ENCODE measurements around the gene OMA1.
"Not testable (repeated sequence)": the region's sequence is repeated elsewhere in the genome, so short reads cannot be mapped to it uniquely, and the experiment has no call there.

OMA1 gene

DNA sequence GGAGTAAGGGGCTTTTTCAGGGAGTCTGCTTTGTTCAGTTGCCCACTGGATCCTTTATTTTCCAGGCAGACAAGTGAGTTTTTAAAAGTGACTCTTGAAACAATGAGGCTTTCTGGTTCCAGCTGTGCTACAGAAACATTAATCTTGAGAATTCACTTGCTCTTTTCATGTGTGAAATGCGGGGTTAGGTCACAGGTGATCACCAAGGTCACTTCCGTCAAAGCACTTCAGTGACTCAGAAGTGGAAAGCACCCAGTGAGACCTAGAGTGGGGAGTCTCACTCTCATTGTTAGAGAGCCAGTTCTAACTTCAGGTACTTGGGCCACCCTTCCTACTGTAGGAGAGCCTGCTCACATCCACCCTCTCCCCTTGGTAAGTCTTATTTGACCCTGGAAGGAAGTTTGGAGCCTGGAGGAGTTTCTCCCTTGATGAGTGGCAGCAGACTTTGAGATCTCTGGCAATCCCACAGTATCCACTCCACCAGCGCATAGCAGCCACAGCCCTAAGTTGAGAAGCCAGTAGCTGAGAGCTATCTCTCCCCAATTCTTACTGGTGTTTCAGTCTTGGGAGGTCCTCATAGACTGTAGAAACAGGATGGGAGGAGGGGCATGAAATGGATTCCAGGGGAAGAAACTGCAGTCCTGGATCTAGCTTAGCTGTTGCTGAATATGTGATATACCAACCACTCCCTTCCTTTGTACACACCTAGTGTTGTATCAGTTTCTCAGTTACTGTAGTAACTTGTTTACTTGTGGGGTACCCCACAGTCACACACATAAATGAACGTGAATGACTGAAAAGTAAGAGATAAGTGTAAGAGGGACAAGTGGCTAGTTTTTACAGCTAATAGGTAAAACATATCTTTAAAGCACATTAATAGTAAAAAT, 27.4 kb upstream of the OMA1 start:
- DNase-seq (ENCODE audit: low read depth in 1 of 2, low spot score in 1 of 2), result peak in 1 of 2 donors; percentile 10

DNA sequence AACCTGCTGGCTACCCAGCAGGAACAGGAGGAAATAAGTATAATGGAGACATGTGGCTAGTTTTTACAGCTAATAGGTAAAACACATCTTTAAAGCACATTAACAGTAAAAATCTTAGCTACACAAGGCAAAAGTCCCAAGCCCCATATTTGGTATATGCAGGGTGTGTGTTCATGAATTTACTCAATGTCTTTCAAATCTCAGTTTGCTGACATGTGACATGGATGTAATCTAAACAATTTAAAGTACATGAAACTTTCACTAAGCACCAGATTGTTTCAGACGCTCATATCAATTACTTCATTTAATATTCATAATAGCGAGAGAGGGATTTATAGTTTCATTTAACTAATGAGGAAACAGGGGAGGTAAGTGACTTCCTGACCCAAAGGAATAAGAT, 26.6 kb upstream of the OMA1 start:
- DNase-seq (ENCODE audit: low read depth in 1 of 2, low spot score in 1 of 2), result no peak

DNA sequence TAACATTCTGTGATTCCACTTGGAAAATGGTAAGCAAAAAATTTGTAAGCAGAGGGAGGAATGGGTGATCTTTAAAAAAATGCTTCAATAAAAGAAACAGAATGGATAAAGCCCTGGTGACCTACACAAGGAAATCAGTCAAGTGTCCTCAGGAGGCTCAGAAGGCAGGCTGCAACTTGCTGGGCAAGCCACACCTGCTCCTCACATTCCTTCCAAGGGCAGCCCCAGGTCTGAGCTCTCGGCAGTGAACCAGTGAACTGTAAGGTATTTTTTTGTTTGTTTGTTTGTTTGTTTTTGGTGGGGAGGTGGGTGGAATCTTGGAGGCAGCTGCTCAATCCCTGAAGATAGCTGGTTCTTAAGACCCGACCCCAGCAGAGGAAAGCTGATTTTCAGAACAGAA, 26.2 kb upstream of the OMA1 start:
- no peak for DNase-seq (ENCODE audit: low read depth in 1 of 2, low spot score in 1 of 2)

DNA sequence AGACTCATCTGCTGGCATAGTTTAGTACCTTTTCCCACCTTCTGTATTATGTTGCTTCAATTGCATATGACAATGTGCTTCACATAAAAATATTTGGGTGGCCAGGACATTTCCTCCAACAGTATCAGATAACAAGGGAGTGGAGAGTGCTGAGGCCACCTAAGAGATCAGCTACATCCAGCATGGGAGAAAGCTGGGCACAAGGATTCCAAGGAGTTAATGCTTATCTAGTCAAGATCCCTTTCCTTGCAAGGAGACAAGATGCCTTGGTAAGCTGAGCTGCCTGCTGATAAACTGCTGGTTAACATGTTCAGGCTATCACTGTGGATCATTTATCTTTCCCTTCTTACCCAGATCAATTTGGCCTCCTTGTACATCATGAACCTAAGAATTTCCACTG, 25.1 kb upstream of the OMA1 start:
- DNase-seq (ENCODE audit: low read depth in 1 of 2, low spot score in 1 of 2), result no peak

DNA sequence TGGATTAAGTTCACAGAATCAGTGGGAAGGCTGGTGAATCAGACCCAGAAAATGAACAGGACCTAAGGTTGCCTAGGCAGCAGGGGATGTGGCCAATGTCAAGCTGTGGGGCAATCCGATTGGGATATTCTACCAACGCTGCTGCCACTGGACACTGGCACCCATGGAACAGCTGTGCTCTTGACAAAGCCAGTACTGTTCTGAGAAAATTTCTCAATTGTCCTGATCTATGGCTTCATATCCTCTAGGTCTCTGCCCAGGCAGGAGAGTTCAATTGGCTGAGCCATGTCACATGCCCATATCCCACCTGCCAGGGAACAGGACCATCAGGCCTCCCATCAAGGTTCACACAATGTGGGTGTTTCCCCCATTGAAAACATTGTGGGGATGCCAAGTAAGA, 24.3 kb upstream of the OMA1 start:
- no peak for DNase-seq (ENCODE audit: low read depth in 1 of 2, low spot score in 1 of 2)

DNA sequence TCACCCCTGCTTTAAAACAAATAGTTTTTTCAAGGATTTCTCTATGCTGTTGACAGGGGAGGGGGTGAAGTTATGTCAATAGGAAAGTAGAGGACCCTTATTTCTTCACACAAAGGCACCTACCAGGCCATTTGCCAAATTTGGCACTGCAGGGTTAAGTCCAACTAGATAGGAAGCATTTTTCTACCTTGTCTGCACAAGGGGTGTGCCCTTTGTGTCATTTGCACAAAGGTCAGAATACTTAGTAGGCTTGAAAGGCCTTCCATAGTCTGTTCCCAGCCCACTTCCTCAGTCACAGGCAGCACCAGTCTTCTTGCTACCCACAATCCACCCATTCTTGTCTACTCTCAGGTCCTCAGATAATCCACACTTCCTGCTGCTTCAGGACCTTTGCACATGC, 23.6 kb upstream of the OMA1 start:
- no peak for DNase-seq (ENCODE audit: low read depth in 1 of 2, low spot score in 1 of 2)

DNA sequence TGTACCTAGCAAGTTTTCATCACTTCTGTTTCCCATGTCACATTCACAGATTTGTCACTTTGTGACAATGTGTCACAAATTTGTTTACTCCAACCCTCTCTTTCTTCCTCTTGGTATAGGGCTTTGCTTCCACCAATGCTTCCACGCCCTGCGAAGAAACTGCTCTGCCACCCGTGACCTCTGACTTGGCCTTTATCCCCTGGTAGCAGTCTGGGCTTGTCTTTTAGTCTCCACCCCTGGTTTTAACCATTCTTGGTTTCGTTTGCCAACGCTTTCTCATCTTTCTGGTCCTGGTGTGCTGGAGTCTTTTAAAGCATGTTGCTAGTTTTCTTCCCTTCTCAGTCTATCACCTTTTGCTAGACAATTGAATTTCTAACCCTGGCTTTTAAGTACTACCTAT, 22.4 kb upstream of the OMA1 start:
- DNase-seq (ENCODE audit: low read depth in 1 of 2, low spot score in 1 of 2), result no peak

DNA sequence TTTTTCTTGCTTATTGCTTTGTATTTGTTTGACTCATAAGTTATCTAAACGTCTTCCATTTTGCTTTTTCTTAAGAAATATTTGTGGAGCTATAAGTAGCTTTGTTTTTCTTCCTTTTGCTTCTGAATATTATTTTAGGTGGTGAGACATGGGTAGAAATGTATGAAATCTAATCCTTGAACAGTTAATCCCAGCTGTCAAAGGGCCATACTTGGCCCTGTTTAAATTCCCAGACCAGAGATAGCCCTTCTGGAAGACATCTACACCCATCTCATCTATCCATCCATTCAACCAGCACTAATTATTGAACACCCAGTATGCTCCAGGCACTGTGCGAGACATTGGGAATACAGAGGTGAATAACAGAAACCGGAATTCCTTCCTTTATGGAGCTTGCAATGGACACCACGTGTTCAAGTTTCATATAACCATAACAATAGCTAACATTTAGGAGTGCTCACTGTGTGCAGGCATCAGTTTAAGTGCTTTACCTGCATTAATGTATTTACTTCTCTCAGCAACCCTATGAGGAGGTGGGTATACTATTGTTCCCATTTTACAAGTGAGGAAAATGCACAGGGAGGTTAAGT, 21.8 kb upstream of the OMA1 start:
- no peak for DNase-seq (ENCODE audit: low read depth in 1 of 2, low spot score in 1 of 2)

DNA sequence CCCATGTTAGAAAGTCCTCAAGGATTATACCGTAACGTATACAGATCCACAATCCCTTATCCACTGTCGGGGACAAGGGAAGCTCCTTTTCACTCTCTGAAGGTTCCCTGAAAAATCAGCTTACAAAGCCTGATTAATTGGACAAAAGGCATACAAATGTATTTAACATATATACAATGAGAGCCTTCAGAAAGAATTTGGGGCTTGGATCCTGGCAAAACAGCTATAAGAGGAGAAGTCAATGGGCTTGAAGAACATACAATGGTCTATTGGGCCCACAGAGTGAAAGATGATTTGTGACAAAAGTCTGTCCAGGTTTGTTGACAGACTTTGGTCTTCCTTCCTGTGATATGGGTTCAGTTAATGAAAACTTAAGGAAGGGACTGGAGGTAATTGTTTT, 19.8 kb upstream of the OMA1 start:
- no peak for DNase-seq (ENCODE audit: low read depth in 1 of 2, low spot score in 1 of 2)

DNA sequence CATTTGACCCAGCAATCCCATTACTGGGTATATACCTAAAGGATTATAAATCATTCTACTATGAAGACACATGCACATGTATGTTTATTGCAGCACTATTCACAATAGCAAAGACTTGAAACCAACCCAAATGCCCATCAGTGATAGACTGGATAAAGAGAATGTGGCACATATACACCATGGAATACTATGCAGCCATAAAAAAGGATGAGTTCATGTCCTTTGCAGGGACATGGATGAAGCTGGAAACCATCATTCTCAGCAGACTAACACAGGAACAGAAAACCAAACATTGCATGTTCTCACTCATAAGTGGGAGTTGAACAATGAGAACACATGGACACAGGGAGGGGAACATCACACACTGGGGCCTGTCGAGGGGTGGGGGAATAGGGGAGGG, 17.2 kb upstream of the OMA1 start:
- not testable (repeated sequence) for DNase-seq (ENCODE audit: low read depth in 1 of 2, low spot score in 1 of 2)

DNA sequence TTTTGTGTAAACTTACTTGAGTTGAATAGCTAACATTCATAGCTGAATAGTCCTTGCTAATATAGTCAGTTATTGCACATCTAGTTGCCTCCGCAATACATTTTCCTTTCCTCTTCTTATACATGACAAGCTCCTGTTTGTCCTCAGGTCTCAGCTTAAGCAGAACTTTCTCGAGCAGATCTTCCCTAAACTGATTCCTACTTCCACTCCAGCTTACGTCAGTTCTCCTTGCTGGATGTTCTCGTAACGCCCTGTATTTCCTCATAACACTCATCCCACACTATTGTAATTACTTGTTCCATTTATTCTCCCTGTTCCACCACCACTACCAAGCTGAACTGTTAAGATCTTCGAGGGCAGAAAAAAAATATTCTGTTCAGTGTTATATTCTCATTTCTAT, 15.1 kb upstream of the OMA1 start:
- DNase-seq (ENCODE audit: low read depth in 1 of 2, low spot score in 1 of 2), result no peak

DNA sequence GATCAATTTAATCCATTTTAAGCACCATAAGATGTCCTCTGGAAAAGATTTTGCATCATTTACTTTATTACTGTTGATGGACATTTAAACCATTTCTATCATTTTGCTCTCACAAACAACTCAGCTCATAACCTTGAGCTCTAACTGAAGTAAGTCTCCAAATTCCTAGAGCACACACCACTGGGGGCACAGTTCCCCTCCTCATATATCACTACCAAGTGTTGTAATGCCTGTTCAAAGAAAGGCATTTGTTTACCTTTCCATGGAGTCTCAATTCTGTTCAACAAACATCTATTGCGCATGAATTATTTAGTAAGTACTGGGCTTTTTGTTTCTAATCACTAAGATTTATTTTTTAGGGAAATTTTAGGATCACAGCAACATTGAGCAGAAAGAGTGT, 8.9 kb upstream of the OMA1 start:
- no peak for DNase-seq (ENCODE audit: low read depth in 1 of 2, low spot score in 1 of 2)

DNA sequence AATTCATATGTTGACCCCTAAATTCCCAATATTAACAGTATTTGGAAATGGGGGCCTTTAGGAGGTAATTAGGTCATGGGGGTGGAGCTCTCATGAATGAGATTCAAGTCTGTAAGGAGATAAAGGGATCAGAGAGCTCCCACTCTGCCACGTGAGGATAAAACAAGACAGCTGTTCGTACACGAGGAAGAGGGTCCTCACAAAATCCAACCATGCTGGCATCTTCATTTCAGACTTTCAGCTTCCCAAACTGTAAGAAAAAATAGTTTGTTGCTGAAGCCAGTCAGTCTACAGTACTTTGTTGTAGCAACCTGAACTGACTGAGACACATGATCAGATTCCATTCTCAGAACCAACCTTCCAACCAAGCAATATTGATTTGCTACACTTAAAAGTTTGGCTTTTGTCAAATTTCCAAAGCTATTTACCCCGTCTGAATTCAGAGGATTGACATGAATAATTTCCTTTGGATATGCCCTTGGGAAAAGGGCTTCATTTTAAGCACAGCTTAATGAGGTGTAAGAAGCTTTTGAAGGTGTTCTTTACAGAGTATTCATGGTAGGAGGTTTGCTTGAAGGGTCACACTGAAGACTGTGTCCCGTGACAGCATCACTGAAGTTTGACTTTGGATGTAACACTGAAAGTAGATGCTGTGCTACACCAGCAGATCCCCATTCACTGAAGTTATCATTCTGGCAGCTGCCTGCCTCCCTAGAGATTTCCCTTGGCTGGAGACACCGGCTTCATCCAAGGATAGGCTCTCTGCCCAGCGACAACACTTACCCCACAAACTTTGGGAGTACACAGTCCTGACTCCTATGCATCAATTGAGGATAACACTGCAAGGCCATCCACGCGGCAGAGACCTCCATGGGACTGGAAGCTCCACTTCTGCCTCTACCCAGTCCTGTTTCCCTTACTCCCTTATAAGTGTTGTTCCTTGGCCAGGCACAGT, 4.9 kb upstream of the OMA1 start:
- no peak for DNase-seq (ENCODE audit: low read depth in 1 of 2, low spot score in 1 of 2)

DNA sequence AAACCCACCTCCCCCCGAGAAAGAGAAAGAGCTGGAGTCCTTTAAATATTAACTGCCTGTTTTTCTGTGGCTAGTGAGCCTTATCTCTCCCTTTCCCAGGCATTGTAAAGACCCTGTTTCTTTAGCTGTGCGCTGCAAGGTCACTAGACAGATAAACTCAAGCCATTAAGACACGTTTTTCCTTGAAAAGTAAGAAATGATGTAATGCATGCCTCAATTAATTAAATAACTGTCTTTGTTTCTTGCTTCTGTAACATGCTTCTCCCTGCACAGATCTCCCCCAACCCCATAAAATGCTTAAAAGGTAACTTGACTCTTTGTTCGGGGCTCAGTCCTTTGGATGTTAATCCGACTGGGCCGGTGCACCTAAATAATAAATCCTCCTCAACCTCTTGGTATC, 2.8 kb upstream of the OMA1 start:
- DNase-seq (ENCODE audit: low read depth in 1 of 2, low spot score in 1 of 2), result not testable (repeated sequence)

DNA sequence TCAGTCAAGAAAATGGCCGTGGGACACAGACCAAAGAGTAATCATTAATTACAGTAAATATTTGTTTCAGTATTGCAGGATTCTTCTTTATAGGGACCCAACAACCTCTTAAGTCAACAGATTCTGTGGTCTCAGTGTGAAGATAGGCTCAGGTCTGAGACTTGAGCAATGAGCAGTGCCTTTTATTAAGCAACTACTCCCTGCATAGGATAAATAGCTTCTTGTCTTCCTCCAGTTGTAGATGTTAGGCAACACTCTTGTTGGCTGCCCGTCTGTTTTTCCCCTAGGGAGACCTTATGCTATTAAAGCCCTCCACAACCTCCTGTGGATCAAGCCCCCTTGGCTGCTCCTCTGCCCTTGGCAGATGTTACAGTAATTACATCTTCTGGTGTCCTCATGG, 1.8 kb upstream of the OMA1 start:
- DNase-seq (ENCODE audit: low read depth in 1 of 2, low spot score in 1 of 2), result no peak

DNA sequence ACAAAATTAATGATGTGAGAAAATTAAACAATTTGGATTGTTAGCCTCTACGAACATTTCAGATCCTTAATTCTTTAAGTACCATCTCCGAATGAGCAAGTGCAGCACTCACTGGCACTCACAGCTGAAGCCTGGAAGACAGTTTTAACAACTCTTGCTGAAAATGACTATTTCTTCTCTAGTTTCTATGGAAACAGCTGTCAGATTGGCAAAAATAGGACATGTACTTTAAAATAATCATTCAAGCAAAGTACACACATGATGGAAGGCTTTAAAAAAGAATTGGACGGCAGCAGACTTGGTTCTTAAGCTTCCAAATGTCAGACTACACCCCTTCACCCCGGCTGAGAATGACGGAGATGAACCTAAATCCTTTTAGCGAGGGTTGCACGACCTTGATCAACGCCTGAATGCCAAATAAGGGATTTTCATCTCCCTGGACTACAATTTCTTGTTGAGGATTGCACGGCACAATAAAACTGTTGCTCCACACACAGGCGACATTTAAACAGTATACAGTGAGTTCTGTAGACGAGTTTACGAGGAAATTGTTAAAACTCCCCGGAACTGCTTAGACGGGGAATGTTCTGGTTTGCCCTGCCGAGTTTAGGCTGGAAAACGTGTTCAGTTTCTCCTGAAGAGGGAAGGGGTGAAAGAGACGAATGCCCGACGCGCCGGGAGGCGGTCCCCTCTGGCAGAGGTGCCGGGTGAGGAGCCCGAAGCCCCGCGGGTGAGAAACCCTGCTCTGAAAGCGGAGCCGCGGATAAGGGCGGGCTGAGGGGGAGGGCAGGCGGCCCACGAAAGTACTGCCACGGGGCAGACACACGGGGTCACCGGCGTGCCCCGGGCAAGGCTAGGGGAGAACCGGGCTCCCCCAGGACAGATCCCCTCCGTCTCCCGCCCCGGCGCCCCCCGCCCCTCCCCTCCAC, 671 bp downstream of the OMA1 start:
- peak; percentile 53 to 61 for DNase-seq (ENCODE audit: low read depth in 1 of 2, low spot score in 1 of 2)

DNA sequence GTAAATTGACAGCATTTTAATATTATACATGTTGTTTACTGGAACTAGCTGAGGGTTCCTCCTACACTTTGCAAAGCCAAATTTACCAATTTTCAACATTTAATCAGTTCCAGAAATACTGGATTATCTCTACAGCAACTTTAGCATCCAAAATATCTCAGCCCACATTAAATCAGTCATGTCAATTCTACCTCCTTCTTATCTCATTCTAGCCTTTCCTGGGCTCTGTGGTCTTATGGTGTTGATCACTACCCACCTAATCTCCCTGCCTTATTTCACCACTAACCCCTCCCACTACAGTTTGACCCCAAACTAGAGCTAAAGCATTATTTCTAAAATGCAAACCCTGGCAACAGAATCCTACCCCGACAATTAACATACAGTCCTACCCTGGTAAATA, 3.3 kb downstream of the OMA1 start:
- no peak for DNase-seq (ENCODE audit: low read depth in 1 of 2, low spot score in 1 of 2)

DNA sequence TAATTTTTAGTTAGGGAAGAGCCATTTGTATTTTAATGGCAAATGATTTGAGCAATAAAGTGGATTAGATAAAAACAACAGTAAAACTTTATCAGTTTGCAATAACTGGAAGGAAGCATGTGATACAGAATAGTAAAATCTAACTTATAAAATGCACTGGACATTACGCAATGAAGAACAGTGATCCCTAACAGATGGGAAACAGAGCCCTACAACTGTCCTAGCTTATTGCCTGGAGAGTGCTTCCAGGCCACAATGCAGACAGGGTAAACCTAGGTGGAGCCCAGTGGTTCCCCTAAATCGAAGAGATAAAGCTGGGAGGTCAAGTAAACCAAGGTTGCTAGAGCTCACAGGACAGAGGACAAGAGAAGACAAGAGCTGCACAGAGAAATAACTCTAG, 7.0 kb downstream of the OMA1 start:
- no peak for DNase-seq (ENCODE audit: low read depth in 1 of 2, low spot score in 1 of 2)

DNA sequence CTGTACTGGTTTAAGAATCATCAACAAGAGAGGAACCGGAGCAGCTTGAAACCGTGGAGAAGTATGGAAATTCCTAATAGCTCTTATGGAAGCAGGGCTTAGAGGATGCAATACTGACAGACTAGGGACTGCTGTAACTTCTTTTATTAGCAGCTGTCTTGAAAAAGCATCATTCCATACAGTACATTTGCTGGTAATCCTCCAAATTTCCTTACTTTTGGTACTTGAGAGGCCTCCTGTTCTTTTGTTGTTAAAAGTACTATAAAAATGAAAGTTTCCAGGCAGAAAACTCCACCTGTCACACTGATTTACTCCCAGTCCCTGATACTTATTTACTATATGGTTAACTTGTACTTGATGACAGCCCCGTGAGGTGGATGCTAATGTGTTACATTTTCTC, 7.7 kb downstream of the OMA1 start:
- no peak for DNase-seq (ENCODE audit: low read depth in 1 of 2, low spot score in 1 of 2)

DNA sequence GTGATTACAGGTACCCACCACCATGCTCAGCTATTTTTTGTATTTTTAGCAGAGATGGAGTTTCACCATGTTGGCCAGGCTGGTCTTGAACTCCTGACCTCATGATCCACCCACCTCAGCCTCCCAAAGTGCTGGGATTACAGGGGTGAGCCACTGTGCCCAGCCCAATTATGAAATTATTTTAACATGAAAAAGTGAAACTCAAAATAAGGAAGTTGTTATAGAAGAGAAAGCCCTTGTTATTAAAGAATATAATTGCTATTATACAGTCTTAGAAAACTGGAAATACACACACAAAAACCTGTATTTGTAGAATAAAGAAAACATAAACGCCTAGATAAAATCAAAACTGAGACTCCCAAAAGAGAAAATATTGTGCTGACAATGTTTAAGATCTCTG, 14.7 kb downstream of the OMA1 start:
- not testable (repeated sequence) for DNase-seq (ENCODE audit: low read depth in 1 of 2, low spot score in 1 of 2)

DNA sequence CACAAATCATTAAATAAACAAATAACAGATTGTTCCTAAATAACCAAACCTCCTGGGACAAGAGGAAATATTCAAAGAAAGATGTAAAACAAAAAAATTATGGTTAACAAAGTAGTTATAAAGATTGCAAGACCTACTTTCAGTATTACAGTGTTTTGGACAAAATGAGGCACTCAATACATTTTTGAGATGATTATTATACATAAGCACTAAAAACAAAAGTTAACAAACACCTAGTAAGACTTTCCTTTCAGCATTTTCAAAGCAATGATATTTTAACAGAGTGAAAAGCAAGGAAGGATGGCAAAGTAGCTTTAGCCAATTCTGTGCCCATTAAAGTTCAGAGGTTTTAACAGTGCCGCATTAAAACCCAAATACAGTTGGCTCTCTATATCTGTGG, 17.2 kb downstream of the OMA1 start:
- no peak for DNase-seq (ENCODE audit: low read depth in 1 of 2, low spot score in 1 of 2)
